ENCODE measurements around the gene SIN3A. TPM values are rescaled to one million over a fixed set of nuclear protein-coding genes. Genes with fewer than 3 reads are reported as not detected.
"Not testable (repeated sequence)": the region's sequence is repeated elsewhere in the genome, so short reads cannot be mapped to it uniquely, and the experiment has no call there.

The SIN3A gene
- total RNA-seq, 4 donors from 2014 or later = 26.6 to 46.4 (median 35.3) TPM

DNA sequence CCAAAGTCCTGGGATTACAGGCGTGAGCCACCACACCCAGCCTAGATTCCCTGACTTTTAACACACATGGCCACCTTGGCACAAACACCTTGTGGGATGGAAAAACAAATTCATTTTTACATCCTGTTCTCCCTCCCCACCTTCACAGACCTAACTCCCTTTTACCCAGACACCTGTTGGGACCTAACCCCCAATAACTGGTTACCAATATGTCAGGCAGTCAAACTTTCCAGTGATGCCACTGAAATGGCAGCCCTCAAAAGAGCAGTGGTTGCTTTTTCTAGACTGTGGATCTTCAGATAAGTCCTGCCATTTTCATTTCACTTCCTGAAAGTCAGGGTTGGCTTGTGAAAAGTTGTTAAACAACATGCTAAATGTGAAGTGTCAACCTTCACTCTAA lies 34.9 kb downstream of the SIN3A start:
- TF ChIP-seq, protein P1, sequence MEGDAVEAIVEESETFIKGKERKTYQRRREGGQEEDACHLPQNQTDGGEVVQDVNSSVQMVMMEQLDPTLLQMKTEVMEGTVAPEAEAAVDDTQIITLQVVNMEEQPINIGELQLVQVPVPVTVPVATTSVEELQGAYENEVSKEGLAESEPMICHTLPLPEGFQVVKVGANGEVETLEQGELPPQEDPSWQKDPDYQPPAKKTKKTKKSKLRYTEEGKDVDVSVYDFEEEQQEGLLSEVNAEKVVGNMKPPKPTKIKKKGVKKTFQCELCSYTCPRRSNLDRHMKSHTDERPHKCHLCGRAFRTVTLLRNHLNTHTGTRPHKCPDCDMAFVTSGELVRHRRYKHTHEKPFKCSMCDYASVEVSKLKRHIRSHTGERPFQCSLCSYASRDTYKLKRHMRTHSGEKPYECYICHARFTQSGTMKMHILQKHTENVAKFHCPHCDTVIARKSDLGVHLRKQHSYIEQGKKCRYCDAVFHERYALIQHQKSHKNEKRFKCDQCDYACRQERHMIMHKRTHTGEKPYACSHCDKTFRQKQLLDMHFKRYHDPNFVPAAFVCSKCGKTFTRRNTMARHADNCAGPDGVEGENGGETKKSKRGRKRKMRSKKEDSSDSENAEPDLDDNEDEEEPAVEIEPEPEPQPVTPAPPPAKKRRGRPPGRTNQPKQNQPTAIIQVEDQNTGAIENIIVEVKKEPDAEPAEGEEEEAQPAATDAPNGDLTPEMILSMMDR (IDR thresholded peaks at IDR 0.05) = no peak
- DNase-seq (ENCODE audit: low spot score) = no peak
- no peak for ATAC-seq (ENCODE audit: low FRiP score)

DNA sequence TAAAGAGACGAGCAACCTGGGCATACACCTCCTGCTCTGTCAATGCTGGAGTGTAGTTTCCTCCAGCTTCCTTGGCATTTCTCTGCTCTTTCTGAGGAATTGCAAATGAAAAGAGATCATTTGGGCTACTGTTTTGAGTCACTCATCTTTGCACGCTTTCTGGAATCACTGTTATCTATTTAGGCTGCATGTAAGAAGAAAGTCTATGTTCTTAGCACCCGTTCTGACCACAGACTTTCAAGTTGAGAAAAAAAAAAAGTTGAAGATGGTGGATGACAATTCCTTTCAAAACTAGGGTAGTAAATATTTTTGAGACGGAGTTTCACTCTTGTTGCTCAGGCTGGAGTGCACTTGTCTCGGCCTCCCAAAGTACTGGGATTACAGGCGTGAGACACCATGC lies 41.3 kb downstream of the SIN3A start:
- TF ChIP-seq, protein P1 (IDR thresholded peaks at IDR 0.05) = no peak
- ATAC-seq (ENCODE audit: low FRiP score) (no peak), DNase-seq (ENCODE audit: low spot score) (no peak)

DNA sequence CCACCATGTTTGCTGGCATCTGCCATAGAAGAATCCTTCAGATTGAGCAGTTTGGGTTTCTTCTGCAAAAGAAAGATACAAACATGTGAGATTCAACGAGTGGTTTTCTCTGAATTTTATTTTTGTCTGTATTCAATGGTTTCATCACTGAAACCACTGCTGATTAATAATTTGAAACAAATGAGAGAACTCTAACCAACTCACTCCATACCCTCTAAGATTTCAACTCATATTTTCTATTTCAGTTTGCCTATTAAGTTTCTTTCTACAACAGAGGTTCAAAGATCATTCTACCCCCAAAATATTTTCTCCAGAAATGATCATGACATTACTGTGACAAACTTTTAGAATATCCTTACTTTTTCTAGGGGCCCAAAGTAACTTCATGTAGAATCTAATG lies 44.4 kb downstream of the SIN3A start:
- TF ChIP-seq, protein P1 (IDR thresholded peaks at IDR 0.05) = no peak
- ATAC-seq (ENCODE audit: low FRiP score) (no peak), DNase-seq (ENCODE audit: low spot score) (no peak)

DNA sequence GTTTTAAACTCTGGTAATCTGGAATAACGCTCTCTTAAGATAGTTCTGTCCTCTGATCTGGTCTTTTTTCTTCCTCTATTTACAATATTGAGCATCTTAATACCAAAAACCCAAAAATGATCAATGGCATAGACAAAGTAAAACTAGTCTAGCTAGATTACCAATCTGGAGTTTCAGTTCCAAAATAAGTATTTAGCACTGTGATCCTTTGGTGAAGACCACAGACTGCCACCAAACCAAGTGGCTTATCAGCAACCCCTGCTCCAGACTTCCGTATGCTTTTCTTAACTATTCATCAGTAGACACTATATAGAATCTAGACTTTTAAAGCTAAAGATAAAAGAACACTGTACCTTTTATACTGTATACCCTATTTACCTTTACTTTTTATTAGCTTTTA lies 47.6 kb downstream of the SIN3A start:
- TF ChIP-seq, protein P1 (IDR thresholded peaks at IDR 0.05) = no peak
- no peak for ATAC-seq (ENCODE audit: low FRiP score)

DNA sequence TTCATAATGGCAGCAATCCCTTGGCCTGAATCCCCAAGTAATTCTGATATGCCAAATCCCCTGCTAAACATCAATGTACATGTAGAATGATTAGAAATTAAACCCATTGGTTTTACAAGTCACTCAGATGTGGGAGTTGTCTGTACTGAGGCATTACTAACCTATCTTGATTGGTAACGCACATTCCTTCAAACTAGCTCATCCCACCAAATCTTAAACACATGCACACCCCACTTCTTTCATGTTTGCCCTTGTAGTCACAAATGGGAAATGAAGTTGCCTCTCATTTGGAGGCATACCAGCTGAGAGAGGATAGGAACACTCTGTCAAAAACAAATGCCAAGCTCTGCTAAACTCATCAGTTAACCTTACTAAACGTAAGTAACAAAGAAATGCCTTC lies 54.0 kb downstream of the SIN3A start:
- ATAC-seq (ENCODE audit: low FRiP score) = no peak
- TF ChIP-seq, protein P1 (IDR thresholded peaks at IDR 0.05) = no peak
- no peak for DNase-seq (ENCODE audit: low spot score)

More for the DNA sequence above, 47.6 kb downstream of the SIN3A start:
- DNase-seq (ENCODE audit: low spot score) = no peak

DNA sequence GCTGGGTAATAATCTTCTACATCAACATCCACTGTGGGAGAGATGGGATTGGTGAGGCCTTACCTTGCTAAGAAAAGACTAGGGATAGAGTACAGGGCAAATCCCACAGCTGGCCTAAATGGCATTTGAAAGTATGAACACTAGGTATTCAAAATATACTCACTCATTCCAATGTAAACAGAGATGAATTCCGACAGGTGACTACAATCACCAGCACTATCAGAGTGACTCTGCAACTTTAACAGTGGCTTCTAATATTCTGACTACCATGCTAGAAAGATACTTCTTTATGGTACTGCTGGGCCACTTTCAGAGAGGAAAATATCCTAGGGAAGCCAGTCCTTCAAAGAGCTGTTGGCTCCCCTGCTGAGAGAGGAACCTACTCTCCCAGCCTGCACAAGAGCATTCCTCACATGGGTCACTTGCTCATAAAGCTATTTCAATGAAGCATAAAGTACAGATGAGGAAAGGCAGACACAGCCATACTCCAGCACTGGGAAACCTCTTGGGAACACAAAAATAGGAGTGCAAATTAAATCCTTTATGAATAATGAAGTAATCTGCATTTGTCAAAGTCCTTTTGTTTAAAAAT lies 61.6 kb downstream of the SIN3A start:
- DNase-seq (ENCODE audit: low spot score) (no peak), ATAC-seq (ENCODE audit: low FRiP score) (no peak)
- TF ChIP-seq, protein P1 (IDR thresholded peaks at IDR 0.05) = no peak

DNA sequence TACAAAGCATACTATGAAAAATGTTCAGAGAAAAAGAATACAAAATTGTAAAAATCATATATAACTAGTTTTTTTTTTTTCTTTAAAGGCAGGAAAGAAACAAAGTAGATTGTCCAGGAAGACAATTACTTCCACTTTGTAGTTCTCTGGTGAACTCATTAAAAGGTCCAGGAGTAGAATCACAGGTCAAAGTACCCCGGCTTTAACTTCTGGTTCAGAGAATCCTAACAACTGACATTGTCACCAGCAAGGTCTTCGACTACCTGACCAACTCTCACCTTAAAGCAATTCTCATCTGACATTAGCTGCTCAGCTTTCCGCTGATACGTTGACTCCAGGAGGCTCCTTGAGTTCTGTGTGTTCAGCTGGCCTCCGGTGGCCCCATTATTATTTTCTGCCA lies 67.5 kb downstream of the SIN3A start:
- ATAC-seq (ENCODE audit: low FRiP score); DNase-seq (ENCODE audit: low spot score): not testable (repeated sequence)
